GM10266 (cell line): Measurements from ENCODE around the gene XRCC1.
"Not testable (repeated sequence)": the region's sequence is repeated elsewhere in the genome, so short reads cannot be mapped to it uniquely, and the experiment has no call there.

Experiments
- DNase-seq: peaks from one replicate; pipeline ENCODE4 v3.0.0; 2012; ENCODE audit errors: extremely low spot score
- TF ChIP-seq, protein P1 (sequence below): IDR thresholded peaks from 2 replicates; pipeline ENCODE4 v1.5.1; 2012; ENCODE audit warnings: mild to moderate bottlenecking, low read depth; ENCODE audit not compliant: control insufficient read depth, insufficient read depth; ENCODE audit errors: missing control alignments

Gene XRCC1

DNA sequence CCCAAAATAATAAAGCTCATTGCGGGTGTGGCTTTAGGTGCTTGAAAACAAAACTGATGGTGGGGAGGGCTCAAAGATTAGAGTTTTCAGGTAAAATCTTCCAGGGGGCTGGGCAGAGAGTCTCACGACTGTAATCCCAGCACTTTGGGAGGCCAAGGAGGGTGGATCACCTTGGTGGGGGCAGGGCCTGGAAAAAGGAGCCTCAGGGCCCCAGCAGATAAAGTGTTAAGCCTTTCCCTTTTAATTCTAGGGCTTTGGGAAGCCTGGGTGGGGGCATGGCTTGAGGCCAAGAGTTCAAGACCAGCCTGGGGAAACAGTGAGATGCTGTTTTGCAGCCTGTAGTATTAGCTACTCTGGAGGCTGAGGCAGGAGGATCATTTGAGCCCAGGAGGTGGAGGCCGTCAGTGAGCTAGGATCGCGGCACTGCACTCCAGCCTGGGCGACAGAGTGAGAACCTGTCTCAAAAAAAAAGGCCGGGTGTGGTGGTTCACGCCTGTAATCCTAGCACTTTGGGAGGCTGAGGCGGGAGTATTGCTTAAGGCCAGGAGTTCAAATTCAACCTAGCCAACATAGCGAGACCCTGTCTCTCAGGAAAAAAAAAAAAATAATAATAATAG, 18.9 kb upstream of the XRCC1 start:
- no peak for DNase-seq
- TF ChIP-seq, protein P1, sequence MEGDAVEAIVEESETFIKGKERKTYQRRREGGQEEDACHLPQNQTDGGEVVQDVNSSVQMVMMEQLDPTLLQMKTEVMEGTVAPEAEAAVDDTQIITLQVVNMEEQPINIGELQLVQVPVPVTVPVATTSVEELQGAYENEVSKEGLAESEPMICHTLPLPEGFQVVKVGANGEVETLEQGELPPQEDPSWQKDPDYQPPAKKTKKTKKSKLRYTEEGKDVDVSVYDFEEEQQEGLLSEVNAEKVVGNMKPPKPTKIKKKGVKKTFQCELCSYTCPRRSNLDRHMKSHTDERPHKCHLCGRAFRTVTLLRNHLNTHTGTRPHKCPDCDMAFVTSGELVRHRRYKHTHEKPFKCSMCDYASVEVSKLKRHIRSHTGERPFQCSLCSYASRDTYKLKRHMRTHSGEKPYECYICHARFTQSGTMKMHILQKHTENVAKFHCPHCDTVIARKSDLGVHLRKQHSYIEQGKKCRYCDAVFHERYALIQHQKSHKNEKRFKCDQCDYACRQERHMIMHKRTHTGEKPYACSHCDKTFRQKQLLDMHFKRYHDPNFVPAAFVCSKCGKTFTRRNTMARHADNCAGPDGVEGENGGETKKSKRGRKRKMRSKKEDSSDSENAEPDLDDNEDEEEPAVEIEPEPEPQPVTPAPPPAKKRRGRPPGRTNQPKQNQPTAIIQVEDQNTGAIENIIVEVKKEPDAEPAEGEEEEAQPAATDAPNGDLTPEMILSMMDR = no peak

DNA sequence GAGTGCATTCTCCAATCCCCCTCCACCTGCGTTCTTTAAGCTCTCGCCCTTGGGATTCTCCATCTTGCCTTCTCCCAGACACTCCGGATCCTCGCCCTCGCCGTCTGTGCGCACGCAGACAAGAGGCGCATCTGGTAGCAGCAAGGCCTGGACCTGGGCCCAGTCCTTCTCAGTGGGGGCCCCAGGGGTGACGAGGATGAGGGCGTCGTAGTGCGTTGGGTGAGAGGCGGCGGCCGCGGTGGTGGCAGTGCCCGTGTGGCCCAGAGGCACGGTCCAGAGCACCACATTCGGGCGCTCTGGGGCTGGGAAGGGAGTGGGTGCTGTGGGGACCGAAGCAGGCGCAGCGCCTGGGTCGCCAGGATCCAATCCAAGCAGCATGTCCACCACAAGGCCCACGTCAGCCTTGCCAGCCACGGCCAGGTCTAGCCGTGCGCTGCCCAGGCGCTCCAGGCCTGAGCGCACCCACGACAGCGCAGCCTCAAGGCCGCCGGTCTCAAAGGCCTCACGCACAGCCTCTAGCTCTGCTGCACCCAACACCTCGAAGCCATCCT, 17.5 kb upstream of the XRCC1 start:
- no peak for DNase-seq

DNA sequence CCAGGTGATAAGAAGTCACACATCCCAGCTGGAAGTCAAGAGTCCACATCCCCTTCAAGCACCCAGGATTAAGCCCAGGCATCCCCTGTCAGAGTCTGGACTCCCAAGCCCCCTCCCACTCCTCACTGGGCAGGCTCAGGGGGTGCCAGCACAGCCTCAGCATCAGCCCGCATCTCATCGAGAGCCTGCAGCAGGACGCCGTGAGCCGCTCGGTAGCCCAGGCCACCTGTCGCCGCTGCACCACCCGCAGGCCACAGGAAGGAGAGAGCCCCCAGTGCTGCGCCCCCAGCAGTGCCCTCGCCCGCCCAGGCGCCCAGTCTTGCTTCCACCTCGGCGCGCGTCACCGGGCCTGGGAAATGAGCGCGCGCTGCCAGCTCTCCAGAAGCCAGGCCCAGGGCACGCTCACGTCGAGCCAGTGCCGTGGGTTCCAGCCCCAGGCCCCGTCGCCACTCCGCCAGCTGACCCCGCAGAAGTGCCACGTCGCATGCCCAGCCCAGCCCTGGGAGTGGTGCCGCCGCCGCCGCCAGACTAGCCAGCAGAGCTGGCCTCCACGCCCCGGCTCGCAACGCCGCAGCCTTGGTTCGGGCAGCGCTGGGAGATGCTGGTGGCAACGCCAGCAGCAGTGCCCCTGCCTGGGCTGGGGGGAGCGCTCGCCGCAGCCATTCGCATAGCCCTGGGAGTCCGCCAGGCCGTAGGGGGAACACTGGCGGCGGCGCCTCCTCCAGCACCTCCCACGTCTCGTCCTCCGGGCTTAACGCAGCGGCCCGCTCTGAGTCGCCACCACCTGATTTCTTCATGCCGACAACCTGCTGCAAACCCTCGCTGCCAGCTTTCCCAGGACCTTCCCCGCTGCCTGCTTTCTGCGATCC, 16.8 kb upstream of the XRCC1 start:
- TF ChIP-seq, protein P1 = no peak
- DNase-seq = no peak

More for the DNA sequence above, 17.5 kb upstream of the XRCC1 start:
- TF ChIP-seq, protein P1 = no peak

DNA sequence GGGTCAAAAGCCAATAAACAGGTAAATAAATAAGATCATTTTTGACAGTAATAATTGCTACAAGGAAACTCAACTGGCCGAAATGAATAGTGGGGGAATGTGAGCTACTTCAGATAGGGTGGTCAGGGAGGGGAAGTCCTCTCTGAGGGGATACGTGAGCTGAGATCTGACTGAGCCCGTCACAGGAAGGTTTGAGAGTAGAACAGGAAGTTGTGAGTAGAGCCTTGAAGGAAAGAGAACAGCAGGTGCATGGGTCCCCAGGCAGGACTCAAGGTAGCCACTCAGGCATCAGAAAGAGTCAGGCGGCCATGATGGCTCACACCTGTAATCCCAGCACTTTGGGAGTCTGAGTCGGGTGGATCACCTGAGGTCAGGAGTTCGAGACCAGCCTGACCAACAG, 14.4 kb upstream of the XRCC1 start:
- TF ChIP-seq, protein P1 = no peak
- no peak for DNase-seq

DNA sequence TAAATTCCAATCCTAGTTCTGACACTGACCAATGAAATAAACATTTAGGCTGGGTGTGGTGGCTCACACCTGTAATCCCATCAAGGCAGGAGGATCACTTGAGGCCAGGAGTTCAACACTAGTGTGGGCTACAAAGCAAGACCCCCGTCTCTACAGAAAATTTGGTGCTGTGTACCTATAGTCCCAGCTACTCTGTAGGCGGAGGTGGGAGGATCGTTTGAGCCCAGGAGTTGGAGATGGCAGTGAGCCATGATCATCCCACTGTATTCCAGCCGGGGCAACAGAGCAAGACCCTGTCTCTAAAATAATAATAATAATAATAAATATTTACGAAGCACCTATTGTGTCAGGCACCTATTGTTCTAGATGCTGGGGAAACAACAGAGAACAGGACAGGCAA, 13.9 kb upstream of the XRCC1 start:
- DNase-seq = no peak
- TF ChIP-seq, protein P1 = no peak

DNA sequence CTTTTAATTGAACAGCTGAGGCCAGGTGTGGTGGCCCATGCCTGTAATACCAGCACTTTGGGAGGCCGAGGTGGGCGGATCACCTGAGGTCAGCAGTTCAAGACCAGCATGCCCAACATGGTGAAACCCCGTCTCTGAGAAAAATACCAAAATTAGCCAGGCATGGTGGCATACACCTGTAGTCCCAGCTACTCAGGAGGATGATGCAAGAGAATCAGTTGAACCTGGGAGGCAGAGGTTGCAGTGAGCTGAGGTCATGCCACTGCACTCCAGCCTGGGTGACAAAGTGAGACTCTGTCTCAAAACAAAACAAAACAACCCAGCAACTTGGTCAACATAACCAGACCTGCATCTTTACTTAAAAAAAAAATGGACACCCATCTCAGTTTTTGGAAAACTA, 11.7 kb upstream of the XRCC1 start:
- DNase-seq = not testable (repeated sequence)

DNA sequence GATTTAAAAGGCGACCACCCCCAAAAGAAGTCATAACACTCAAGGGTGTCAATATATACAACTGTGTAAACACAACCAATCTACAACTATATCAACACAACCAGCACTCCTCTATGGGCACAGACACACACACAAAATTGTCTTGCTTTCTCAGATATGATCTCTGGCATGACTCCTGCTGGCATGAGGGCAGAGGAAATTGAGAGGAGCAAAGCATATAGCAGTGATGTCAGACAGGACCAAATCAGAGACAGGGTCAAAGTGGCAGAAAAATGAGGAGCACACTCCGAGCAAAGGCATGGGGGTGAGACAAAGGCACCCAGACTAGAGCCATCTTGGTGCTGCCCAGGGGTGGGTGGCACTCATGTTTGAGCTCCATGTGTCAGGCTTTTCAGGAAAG, 11.0 kb upstream of the XRCC1 start:
- no peak for DNase-seq
- TF ChIP-seq, protein P1 = no peak
